NCI-H446 (cell line): Measurements from ENCODE around the gene MPC1L.
A peak's percentile ranks its signal among the peaks of the same experiment; 100 is the strongest.

ENCODE experiments used
- DNase-seq, 2 experiments: peaks; one replicate each; lab custom pipeline; 2025; lab: John Stamatoyannopoulos, UW

MPC1L gene

DNA sequence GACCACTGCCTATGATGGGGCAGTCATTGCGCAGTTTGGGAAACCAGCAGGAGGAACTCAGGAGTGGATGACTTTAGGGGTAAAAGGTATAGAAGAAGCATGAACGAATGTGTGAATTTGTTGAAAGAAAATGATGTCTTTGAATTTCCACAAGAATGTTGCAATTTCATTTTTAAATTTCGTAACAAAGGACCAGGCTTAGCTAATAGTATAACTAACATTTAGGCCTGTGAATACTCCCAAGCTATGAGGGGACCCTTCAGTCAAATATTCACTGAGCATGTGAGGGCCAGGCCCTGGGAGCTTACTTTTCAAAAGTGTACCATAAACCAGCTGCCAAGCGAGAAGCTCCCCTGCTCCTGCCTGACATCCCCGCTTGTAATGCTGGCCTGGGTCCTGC lies 5.3 kb downstream of the MPC1L start:
- DNase-seq = no peak

DNA sequence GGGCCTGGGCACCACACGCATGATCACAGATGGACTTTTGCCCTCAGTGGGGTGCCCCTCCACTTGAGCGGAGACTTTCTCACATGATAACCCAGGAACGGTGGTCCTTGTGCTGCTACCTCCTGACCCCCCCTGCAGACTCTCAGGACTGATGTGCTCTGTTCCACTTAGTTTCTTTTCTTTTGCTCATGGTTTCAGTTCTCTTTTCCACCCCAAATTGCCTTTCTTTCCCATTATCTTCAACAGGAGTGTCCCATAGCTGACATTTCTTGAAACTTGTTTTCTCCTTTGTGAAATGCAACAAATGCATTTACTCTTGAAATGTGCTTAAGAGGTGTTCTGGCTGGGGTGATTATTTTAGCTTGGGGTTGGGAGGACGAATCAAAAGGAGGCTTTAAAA lies 9.0 kb downstream of the MPC1L start:
- no peak for DNase-seq

DNA sequence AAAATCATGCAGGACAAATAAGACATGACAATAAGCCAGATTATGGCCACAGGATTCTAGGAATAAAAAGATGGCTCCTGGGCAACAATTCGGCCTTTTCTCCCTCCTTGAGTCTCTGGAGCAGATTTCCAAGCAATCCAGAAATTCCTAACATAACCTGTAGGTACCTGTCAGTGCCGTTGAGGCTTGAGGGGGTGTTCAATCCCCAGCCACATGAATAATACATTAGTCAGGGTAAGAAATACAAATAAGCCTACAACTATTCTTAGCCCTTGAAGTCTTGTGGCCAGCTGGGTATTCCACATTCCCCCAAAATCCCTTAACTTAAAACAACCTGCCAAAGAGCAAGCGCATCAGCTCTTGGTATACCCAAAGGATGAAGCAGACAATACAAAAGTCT lies 14.5 kb downstream of the MPC1L start:
- no peak for DNase-seq

DNA sequence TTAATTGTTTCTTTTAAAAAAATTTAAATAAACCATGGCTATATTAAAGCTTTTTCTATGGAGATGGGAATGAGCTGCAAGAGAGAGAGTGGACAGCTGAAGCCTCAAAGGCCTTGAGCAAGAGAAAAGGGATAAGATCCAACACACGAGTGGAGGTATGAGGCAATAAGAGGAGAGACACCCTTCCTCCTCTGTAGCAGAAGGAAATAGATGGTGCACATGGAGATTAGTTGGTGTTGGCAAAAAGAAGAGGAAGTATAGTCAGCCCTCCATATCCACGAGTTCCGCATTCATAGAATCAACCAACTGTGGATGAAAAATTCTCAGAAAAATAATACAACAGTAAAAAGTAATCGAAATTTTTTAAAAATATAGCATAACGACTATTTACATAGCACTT lies 20.9 kb downstream of the MPC1L start:
- no peak for DNase-seq

DNA sequence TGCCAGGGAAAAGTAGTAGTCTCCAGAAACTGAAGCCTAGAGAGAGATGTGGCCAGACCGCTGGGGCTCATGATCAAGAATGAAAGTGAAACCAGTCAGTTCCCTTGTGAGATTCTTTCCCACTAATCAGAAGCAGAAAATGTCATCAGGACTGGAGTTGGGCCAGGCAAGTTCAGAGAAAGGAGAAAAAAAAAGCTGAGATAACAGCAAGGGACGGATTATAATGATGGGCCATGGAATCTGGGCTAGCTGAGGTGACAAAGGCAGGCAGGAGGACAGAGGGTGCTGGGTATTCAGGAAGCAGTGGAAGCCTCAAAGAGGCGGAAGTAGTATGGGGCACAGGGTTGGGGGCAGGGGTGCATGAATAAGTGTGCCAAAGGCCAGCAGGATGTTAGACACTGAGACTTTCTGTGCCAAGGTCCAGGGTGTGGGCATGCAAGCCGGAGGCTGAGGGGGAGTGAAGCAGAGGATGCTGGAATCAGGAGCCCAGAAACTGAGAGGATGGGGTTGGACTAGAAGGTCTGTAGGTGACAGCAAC lies 21.7 kb downstream of the MPC1L start:
- DNase-seq = no peak

DNA sequence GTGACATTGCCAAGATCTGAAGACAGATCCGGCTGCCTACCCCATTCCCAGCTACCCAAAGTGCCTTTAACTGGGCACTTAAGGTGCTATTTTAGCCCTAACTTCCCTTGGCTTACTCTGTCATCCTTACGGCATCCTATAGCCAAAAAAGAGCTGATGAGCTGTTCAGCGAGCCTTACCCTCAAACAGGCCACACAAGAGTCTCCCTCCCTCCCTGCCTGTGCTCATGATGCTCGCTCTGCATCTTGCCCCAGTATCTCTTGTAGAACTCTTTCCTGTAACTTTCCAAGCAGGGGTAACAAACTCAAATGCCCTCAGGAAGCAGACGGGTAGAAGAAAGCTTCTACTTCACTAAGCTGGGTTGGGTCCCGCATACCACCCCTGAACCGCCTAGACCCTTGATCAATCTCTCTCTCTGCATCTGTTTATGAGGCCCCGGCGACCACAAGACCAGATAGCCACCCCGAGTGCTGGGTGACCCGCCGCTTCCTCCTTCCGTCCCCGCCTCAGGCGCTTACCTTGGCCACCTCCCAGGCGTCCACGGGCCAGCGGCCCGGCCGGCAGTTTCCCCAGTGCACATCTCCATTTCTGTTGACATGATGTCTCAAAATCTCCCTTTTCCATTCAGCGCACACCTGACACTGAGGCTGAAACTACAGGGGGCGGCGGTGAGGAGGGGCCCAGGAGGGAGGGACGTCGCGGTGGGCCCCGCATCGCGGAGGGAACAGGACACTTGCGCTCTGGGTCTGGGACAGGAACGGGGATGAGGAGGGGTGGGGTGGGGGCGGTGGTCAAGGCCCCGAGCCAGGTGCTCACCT lies 23.5 kb downstream of the MPC1L start:
- DNase-seq = no peak

DNA sequence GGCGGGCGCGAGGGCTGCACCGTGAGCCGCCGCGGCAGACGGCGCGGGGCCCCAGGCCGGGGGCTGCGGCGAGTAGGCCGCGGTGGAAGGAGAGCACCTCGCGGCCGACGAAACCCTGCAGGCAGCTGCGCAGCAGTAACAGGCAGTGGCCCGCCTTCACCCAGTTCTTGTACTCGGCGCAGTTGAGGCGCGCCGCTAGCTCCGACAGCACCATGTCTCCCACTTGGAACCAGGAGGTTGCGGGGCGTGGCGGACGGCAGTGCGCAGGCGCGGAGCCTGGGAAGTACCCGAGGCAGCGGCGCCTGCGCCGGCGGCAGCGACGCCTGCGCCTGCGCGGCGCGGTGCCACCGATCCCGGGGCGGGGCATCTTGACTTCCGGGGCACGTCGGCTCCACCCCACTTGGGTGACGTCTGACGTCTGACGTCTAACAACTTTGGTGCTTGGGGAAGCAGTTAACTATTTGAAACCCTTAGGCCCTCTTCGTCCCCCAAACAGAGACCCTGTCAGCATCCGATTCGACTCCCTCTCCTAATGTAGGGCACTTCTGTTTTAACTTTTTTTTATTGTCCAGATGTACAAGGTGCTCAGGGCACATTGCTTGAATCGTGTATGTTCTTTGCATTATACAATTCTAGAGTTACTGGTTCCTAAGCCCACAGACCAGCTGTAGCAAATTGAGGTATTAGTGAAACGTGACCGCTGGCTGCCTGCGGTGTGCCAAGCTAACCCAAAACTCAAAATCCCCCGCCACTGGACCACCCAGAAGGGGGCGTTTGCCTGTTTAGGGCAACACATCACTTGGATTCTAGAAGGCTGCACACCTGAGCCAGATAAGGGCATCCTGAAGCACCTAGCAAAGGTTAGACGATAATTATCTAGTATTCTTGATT lies 24.3 kb downstream of the MPC1L start, which contains the start of gene CXorf38:
Gene CXorf38, minus strand, starts transcription at position 255 of the 891 bp plus-strand sequence. Its CDS starts 41 bp downstream, at position 214.
- DNase-seq = peak; percentile 54 to 90

DNA sequence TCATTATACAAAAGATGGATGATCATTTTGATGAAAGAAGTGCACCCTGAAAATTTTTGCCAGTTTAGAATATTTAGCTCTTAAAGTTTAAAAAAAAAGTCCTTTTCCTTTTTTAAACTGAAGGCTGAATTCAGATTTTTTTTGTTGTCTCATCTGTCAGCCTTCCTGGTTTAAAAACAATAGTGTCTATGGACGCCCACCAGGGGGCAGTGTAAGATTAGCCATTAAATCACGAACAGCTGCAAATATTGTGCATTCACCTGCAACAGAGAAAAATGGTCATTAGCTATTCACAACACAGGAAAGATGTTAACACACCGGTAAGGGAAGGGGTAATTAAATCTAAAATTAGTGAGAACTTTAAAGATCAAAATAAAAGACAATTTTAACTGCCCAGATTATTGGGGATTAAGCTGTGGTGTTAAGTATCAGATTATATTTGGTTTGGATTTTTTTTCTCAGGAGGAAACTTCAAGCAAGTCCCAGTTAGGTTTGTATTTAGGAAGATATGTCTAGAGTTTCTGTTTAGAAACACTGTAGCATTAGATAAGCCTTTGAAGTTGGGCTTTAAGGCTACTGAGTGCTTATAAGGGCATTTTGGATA lies 28.5 kb downstream of the MPC1L start:
- DNase-seq = peak; percentile 53 to 65

DNA sequence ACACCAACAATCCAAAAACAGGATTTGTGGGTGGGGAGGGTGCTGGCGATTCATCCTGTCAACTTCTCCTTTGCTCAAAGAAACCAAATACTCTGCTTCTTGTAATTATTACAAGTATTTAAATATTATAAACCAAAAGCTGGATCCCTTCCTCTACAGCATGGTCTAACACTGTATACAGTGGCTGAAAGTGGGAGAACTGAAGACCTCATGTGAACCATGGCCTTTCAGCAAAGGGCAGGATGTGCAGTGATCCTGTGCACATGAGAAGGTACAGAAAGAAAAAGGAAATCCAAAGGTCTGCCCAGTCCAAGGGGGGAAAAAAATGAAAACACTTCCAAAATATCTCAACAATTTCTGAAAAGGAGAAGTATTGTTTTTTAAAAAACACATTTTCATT lies 29.4 kb downstream of the MPC1L start:
- DNase-seq = no peak

DNA sequence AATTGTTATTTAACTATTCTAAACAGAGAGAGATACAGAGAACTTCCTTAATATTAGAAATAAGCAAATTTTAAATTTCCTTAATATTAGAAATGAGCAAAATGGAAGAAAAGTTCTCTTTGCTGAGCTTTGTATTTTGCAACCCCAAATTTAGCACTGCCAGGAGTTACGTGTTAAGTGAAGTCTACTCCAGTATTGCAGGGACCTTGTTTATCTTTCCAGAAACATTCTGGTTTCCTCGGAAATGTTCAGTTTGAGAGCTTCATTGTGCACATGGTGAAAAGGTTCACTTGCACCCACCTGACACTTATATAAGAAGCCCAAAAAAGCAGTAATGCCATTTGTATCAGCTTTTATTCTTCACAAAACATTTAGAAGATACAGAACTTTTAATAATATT lies 30.3 kb downstream of the MPC1L start:
- DNase-seq = no peak

DNA sequence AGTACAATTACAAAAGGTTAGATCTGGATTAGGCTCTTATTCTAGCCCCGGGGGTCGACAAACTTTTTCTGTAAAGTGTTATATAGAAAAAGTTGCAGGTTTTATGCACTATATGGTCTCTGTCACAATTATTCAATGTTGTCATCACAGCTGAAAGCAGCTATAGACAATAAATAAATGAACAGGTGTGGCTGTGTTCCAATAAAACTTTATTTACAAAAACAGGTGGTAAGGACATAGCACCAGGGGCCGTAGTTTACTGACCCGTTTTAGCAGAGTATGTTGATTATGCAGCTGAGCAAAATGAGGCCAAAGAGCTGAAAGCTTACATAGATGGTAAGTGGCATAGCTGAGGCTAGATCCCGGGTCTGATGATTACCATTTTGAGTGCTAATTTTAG lies 37.2 kb downstream of the MPC1L start:
- no peak for DNase-seq

DNA sequence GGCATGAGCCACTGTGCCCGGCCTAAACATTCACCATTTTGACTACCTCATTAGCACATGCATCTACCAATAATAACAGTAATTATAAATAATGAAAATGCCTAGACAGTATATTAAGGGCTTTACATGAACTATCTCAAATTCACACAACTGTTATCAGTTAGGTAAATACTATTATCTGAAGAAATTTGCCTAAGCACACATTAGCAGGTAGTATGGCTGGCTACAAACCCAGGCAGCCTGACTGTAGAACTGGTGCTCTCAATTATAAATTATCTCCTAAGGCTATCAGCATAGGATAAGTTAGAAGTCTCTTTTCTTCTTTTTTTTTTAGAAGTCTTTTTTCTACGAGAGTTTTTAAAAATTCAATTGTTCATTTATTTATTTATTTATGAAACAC lies 38.3 kb downstream of the MPC1L start:
- no peak for DNase-seq

DNA sequence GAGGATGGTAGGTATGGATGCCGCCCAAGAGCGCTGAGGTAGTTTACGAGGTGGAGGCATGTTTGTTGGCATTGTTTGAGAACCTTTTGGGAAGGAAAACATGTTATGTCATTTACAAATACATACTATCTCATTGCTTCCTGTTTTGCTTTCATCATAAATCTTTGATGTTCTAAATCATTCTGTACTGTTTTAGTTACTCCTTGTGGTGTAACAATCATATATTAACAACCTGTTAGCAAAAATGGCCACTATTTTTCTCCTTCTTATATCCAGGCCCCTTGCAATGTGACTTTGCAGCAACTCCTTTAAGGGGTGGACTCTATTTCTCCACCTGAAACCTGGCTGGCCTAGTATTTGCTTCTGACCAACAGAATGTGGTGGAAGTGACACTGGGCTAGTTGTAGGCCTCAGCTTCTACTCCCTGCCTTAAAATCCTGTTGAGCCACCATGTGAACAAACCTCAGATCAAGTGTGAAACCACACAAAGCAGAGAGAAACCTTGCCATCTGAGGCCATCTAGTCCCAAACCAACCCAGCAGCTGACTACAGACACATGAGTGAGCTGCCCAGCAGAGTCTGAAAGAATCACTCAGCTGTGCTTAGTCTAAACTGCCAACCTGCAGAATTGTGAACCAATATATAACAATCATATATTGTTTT lies 40.0 kb downstream of the MPC1L start:
- DNase-seq = no peak

DNA sequence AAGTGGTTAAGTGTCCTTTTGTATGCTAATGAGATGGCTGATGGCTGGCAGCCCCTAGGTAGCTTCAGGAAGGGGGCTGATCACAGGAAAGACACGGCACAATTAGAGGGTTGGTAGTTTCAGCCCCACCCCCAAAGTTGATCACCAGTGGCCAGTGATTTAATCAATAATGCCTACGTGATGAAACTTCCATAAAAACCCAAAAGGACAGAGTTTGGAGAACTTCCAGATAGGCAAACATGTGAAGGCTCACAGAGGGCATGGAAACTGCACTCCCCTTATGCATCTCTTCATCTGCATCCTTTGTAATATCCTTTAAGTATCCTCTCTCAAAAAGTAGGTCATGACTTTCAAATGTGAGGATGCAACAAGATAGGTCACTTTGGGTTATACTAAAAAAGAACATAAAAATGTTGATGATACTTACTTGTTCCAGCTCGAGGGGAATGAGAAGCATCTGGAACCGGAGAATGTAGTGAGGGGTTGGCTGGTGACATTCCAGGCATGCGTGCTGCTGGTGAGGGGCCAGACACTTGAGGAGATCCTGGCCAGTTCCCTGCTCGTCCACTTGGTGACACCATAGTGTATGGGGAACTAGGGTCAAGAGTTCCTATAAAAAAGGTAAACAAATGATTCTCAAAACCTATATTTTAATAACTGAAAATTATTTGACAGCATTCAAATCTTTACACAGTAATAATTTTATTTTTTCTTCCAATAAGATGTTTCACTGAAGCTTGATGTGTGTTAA lies 40.8 kb downstream of the MPC1L start:
- DNase-seq = no peak

DNA sequence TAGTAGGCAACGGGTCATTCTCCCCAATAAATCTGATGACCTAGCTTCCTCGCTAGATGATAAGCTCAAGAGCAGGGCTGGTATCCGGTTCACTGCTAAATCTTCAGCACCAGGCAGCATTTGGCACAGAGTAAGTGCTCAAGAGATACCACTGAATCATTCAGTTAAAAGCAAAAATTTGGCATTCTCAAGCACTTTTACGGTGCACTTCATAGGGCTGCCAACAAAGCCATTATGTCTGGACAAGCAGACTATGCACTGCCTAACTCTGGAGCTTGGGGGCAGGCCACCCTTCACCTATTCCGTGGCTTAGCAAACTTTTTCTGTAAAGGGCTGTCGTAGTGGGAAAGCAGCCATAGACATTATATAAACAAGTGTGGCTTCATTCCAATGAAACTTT lies 47.9 kb downstream of the MPC1L start:
- DNase-seq = peak in 1 of 2 experiments; percentile 30
